B cell (primary cell): Measurements from ENCODE around the gene WHAMM. TPM values are rescaled to one million over a fixed set of nuclear protein-coding genes. Genes with fewer than 3 reads are reported as not detected.

Experiments used
- ATAC-seq: fragments of 200-7000 bp; cut with Tn5 transposase; one replicate; pipeline ENCODE4 v1.10.0; 2021; ENCODE audit warnings: low read depth, mild to moderate bottlenecking, moderate number of reproducible peaks, moderate library complexity
- CTCF ChIA-PET: fragments of 350-600 bp; sonication (Branson Sonifier 250); formaldehyde crosslinking; loops from one replicate; lab custom pipeline; 2021; ENCODE audit warnings: antibody characterized with exemption, inconsistent platforms; lab: Charles Lee
- POLR2A ChIA-PET: fragments of 350-600 bp; sonication (Branson Sonifier 250); formaldehyde crosslinking; loops from one replicate; lab custom pipeline; 2021; ENCODE audit warnings: antibody characterized with exemption; lab: Charles Lee
- DNase-seq: peaks from one replicate; pipeline ENCODE4 v3.0.0; 2013
- H2AFZ ChIP-seq: 2 replicates; pipeline ENCODE4 v1.6.1; 2012; ENCODE audit warnings: mild to moderate bottlenecking, low read depth, low read length; ENCODE audit not compliant: insufficient read depth, poor library complexity, severe bottlenecking
- H3K27ac ChIP-seq, 2 donors: 1 replicate in 1 of 2; 2 replicates in 1 of 2; pipeline ENCODE4 v1.5.1; 2012 to 2013; ENCODE audit warnings: low read length in 2 of 2, mild to moderate bottlenecking in 2 of 2, moderate library complexity in 1 of 2
- H3K27me3 ChIP-seq, 4 experiments: fragments of 200-600 bp in 1 of 4; sonication (generic) in 1 of 4; replicated peaks in 1 of 4; 1 replicate in 2 of 4; 2 replicates in 2 of 4; pipeline versions ENCODE4 v1.6.1 to v1.7.0; 2013 to 2016; ENCODE audit warnings: low read length in 3 of 4, mild to moderate bottlenecking in 2 of 4, mixed read lengths in 1 of 4, moderate library complexity in 1 of 4; ENCODE audit not compliant: insufficient read depth in 4 of 4, control insufficient read depth in 3 of 4; ENCODE audit errors: control extremely low read depth in 1 of 4
- H3K36me3 ChIP-seq, 2 experiments: replicated peaks in 1 of 2; 1 replicate in 1 of 2; 2 replicates in 1 of 2; pipeline versions ENCODE4 v1.6.1 to v1.7.1; 2013; ENCODE audit warnings: low read length in 1 of 2; ENCODE audit not compliant: insufficient read depth in 2 of 2, control insufficient read depth in 1 of 2; ENCODE audit errors: control extremely low read depth in 1 of 2, extremely low read depth in 1 of 2
- H3K4me1 ChIP-seq, 2 donors: fragments of 200-600 bp in 1 of 2; sonication (generic) in 1 of 2; 1 replicate in 1 of 2; 2 replicates in 1 of 2; pipeline versions ENCODE4 v1.5.1 to v1.6.1; 2013 to 2017; ENCODE audit warnings: low read length in 2 of 2; ENCODE audit not compliant: control insufficient read depth in 2 of 2, insufficient read depth in 2 of 2
- H3K4me2 ChIP-seq: replicated peaks from 2 replicates; pipeline ENCODE3; 2012; ENCODE audit warnings: mild to moderate bottlenecking, low read depth, low read length; ENCODE audit not compliant: poor library complexity, severe bottlenecking
- H3K4me3 ChIP-seq, 5 experiments: fragments of 200-600 bp in 1 of 5; sonication (generic) in 1 of 5; 1 replicate in 3 of 5; 2 replicates in 2 of 5; pipeline versions ENCODE4 v1.5.1 to v1.7.0; 2011 to 2016; ENCODE audit warnings: low read length in 4 of 5, mild to moderate bottlenecking in 4 of 5, low read depth in 2 of 5, control low read depth in 1 of 5, moderate library complexity in 1 of 5; ENCODE audit not compliant: insufficient read depth in 1 of 5; ENCODE audit errors: control extremely low read depth in 1 of 5, extremely low read depth in 1 of 5
- H3K79me2 ChIP-seq: fragments of 200-600 bp; sonication (generic); one replicate; pipeline ENCODE4 v1.6.0; 2016; ENCODE audit warnings: low read length; ENCODE audit not compliant: control insufficient read depth, insufficient read depth
- H3K9ac ChIP-seq: fragments of 200-600 bp; sonication (generic); 2 replicates; pipeline ENCODE4 v1.6.1; 2017; ENCODE audit warnings: mild to moderate bottlenecking, low read length, moderate library complexity
- H3K9me3 ChIP-seq, 3 donors: one replicate each; pipeline versions ENCODE4 v1.6.1 to v1.7.1; 2013; ENCODE audit warnings: low read length in 2 of 3; ENCODE audit not compliant: control insufficient read depth in 2 of 3, insufficient read depth in 1 of 3; ENCODE audit errors: control extremely low read depth in 1 of 3
- H4K20me1 ChIP-seq: 2 replicates; pipeline ENCODE4 v1.6.0; 2012; ENCODE audit warnings: mild to moderate bottlenecking, low read length; ENCODE audit not compliant: insufficient read depth, control insufficient read depth, poor library complexity, severe bottlenecking
- H3K27ac Mint-ChIP-seq: one replicate; pipeline ENCODE4 v1.8.0; 2021; ENCODE audit warnings: mixed read lengths
- H3K27me3 Mint-ChIP-seq: one replicate; pipeline ENCODE4 v1.8.0; 2021; ENCODE audit warnings: mixed read lengths
- H3K4me1 Mint-ChIP-seq: one replicate; pipeline ENCODE4 v1.8.0; 2021; ENCODE audit warnings: mixed read lengths
- H3K4me3 Mint-ChIP-seq: one replicate; pipeline ENCODE4 v1.8.0; 2021; ENCODE audit warnings: mixed read lengths
- H3K9me3 Mint-ChIP-seq: one replicate; pipeline ENCODE4 v1.8.0; 2022; ENCODE audit warnings: mixed read lengths; ENCODE audit not compliant: insufficient read depth
- EZH2 ChIP-seq: IDR thresholded peaks from 2 replicates; pipeline ENCODE4 v1.6.1; 2012; ENCODE audit warnings: borderline replicate concordance, low read depth, mild to moderate bottlenecking, moderate library complexity, low read length; ENCODE audit not compliant: insufficient read depth, poor library complexity, severe bottlenecking
- WGBS: methylation state at CpG from one replicate; pipeline ENCODE4 v1.1.5; 2013; ENCODE audit warnings: missing lambda C conversion rate; ENCODE audit not compliant: insufficient coverage; 5-methylcytosine and 5-hydroxymethylcytosine counted together
- intact Hi-C: fragments of 100-400 bp; cut with micrococcal nuclease; formaldehyde crosslinking; loops from one replicate; pipeline ENCODE4 v1.10.0; 2022
- polyA plus RNA-seq: library from polyadenylated mRNA; depleted of rRNA; stranded (reverse); fragments of >200 nt; gene quantifications from 2 replicates; pipeline ENCODE4 v1.2.3, GENCODE V29; 2012
- total RNA-seq, 2 donors: library from RNA; stranded (reverse); fragments of 120-200 nt in 1 of 2; gene quantifications; 1 replicate in 1 of 2; 2 replicates in 1 of 2; pipeline versions ENCODE4 v1.2.3 to v1.2.4, GENCODE V29; 2013 to 2022
- TF ChIP-seq, protein P1 (sequence below): fragments of 200-600 bp; IDR thresholded peaks from one replicate; pipeline ENCODE4 v1.8.0; 2022; ENCODE audit warnings: antibody characterized with exemption, mild to moderate bottlenecking

Gene WHAMM
- total and polyA plus RNA-seq, 2 donors (not counting 1 experiment from before 2014, with no cell fraction given), result 18.3 to 31.3 TPM

DNA sequence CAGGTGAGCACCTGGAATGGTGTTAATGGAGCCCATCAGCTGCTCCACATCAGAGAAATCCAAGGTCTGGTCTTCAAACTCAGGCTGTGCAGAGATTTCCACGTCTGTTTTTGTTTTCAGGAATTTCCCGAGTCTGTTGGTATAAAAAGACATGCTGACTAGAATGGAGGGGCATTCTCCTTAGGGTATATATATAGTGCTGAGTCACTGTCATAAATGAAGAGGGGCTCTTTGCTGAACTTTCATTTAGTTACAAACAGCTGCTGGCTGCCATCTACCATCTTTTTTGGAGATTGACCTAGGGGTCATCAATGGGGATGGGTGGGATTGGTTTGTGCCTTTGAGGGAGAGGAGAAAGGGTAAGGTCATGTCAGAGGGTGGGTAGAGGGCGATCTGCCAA, 30.7 kb upstream of the WHAMM start:
- no peak overlapping the region for H2AFZ ChIP-seq
- POLR2A ChIA-PET, result no interaction called here
- intact Hi-C loops, result no loop called here

DNA sequence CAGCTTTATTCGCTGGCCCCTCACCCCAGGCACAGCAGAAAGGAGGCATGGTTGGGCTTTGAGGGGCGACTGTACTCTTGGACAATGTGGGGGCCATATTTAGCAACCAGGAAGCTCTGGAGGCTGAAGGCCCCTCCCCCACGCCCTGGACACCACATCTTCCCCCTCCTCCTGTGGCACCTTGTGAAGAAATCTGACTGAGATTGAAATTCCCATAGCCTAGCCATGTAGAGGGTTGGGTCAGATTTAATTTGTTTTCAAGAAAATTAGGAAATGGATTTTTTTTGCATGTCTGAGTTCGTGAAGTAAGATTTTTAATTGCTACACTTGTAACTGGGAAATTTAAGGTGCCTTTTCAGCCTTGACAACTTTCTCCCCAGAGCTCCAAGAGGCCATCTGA, 28.1 kb upstream of the WHAMM start:
- no peak overlapping the region for H2AFZ ChIP-seq
- POLR2A ChIA-PET, result no interaction called here
- Mint-ChIP-seq H3K9me3 (no peaks in the 10 kb centered on the region), H3K4me3 (no peak overlapping the region), H3K4me1 (no peaks in the 10 kb centered on the region), H3K27me3 (peaks cover 6% of the 10 kb centered on the region), H3K27ac (no peak overlapping the region)
- DNase-seq (no peak), ATAC-seq (no peak)
- no peak overlapping the region for H3K9ac ChIP-seq
- H4K20me1 ChIP-seq, result no peaks in the 10 kb centered on the region
- no peak overlapping the region for H3K4me2 ChIP-seq
- intact Hi-C loops, result no loop called here
- H3K79me2 ChIP-seq, result no peaks in the 10 kb centered on the region
- TF ChIP-seq EZH2, result no peak
- TF ChIP-seq, protein P1, sequence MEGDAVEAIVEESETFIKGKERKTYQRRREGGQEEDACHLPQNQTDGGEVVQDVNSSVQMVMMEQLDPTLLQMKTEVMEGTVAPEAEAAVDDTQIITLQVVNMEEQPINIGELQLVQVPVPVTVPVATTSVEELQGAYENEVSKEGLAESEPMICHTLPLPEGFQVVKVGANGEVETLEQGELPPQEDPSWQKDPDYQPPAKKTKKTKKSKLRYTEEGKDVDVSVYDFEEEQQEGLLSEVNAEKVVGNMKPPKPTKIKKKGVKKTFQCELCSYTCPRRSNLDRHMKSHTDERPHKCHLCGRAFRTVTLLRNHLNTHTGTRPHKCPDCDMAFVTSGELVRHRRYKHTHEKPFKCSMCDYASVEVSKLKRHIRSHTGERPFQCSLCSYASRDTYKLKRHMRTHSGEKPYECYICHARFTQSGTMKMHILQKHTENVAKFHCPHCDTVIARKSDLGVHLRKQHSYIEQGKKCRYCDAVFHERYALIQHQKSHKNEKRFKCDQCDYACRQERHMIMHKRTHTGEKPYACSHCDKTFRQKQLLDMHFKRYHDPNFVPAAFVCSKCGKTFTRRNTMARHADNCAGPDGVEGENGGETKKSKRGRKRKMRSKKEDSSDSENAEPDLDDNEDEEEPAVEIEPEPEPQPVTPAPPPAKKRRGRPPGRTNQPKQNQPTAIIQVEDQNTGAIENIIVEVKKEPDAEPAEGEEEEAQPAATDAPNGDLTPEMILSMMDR, result no peak
- H3K27ac ChIP-seq, result no peak overlapping the region
- H3K4me3 ChIP-seq, result no peak overlapping the region
- CTCF ChIA-PET, result no interaction called here
- H3K9me3 ChIP-seq, result no peaks in the 10 kb centered on the region
- H3K27me3 ChIP-seq, result no peaks in the 10 kb centered on the region
- H3K36me3 ChIP-seq, result no peaks in the 10 kb centered on the region
- 93% methylated on average over 2 of the region's 4 CpGs for WGBS
- H3K4me1 ChIP-seq, result no peaks in the 10 kb centered on the region

More for the DNA sequence above, 30.7 kb upstream of the WHAMM start:
- Histone ChIP-seq H3K4me1 (no peaks in the 10 kb centered on the region), H4K20me1 (no peaks in the 10 kb centered on the region), H3K4me2 (no peak overlapping the region), H3K36me3 (no peaks in the 10 kb centered on the region), H3K9ac (no peak overlapping the region), H3K27ac (no peak overlapping the region), H3K79me2 (no peaks in the 10 kb centered on the region), H3K27me3 (peaks cover 0 to 3% (median 0%) of the 10 kb centered on the region in 4 experiments), H3K4me3 (no peak overlapping the region), H3K9me3 (no peaks in the 10 kb centered on the region)
- CTCF ChIA-PET, result no interaction called here
- H3K9me3 Mint-ChIP-seq, result no peaks in the 10 kb centered on the region
- H3K4me1 Mint-ChIP-seq, result no peaks in the 10 kb centered on the region
- no peak overlapping the region for H3K4me3 Mint-ChIP-seq
- H3K27me3 Mint-ChIP-seq, result peaks cover 4% of the 10 kb centered on the region
- DNase-seq (no peak), ATAC-seq (no peak)
- TF ChIP-seq, protein P1, result no peak
- TF ChIP-seq EZH2, result no peak
- WGBS, result no CpG with 5 or more reads among the region's 3 CpGs
- no peak overlapping the region for H3K27ac Mint-ChIP-seq
